Loucy (cell line): ENCODE data around the gene ANGPT4.

Experiments
- CTCF ChIP-seq: fragments of 200-600 bp; sonication (generic); conservative IDR thresholded peaks from 2 replicates; pipeline ENCODE4 v1.5.1; 2014; ENCODE audit warnings: mild to moderate bottlenecking, antibody characterized with exemption, low read length
- EZH2phosphoT487 ChIP-seq: fragments of 200-600 bp; IDR thresholded peaks from 2 replicates; pipeline ENCODE4 v1.6.1; 2018; ENCODE audit warnings: antibody characterized with exemption, mild to moderate bottlenecking, moderate library complexity, borderline replicate concordance

GRCh38 chr20:834151-834746 lies 81.9 kb downstream of the ANGPT4 start:
- TF ChIP-seq CTCF (no peak), EZH2phosphoT487 (no peak)
